Activated CD4-positive, CD25-positive, alpha-beta regulatory T cell treated with anti-CD3 and anti-CD28 coated beads, Interleukin-2, amount 50 U/mL, for 72 hours (primary cell): ENCODE data around the gene PVRIG.
"Not testable (repeated sequence)": the region's sequence is repeated elsewhere in the genome, so short reads cannot be mapped to it uniquely, and the experiment has no call there.

Experiments
- DNase-seq: peaks from one replicate; pipeline ENCODE4 v3.0.0; 2021

The PVRIG gene

GRCh38 chr7:100195901-100196322 is 23.8 kb upstream of the PVRIG start:
- not testable (repeated sequence) for DNase-seq

GRCh38 chr7:100198266-100198665 is 21.5 kb upstream of the PVRIG start:
- DNase-seq, result no peak

GRCh38 chr7:100200693-100201092 is 19.1 kb upstream of the PVRIG start:
- DNase-seq, result no peak

- no peak for DNase-seq
Observed at GRCh38 chr7:100204454-100204853, 15.3 kb upstream of the PVRIG start.

- DNase-seq, result no peak
Observed at GRCh38 chr7:100208911-100209408, 10.8 kb upstream of the PVRIG start.

- DNase-seq, result no peak
Observed at GRCh38 chr7:100209493-100209892, 10.3 kb upstream of the PVRIG start.

- no peak for DNase-seq
Observed at GRCh38 chr7:100210805-100211204, 8.9 kb upstream of the PVRIG start.

- no peak for DNase-seq
Observed at GRCh38 chr7:100211342-100211780, 8.4 kb upstream of the PVRIG start.

- no peak for DNase-seq
Observed at GRCh38 chr7:100212631-100213286, 7.0 kb upstream of the PVRIG start.

GRCh38 chr7:100213672-100214071 is 6.1 kb upstream of the PVRIG start:
- DNase-seq, result no peak

- DNase-seq, result not testable (repeated sequence)
Observed at GRCh38 chr7:100214356-100214755, 5.4 kb upstream of the PVRIG start.

- no peak for DNase-seq
Observed at GRCh38 chr7:100215895-100216294, 3.9 kb upstream of the PVRIG start.

- DNase-seq, result peak; percentile 82
Observed at GRCh38 chr7:100217934-100218333, 1.8 kb upstream of the PVRIG start.

GRCh38 chr7:100219271-100219737 is 445 bp upstream of the PVRIG start:
- no peak for DNase-seq

- peak; percentile 54 for DNase-seq
Observed at GRCh38 chr7:100220586-100221230, 959 bp downstream of the PVRIG start.

- DNase-seq, result peak; percentile 64
Observed at GRCh38 chr7:100221231-100221718, 1.5 kb downstream of the PVRIG start.

- DNase-seq, result no peak
Observed at GRCh38 chr7:100221767-100222444, 2.2 kb downstream of the PVRIG start.

GRCh38 chr7:100222445-100223132 is 2.8 kb downstream of the PVRIG start:
- DNase-seq, result no peak

GRCh38 chr7:100223376-100223927 is 3.7 kb downstream of the PVRIG start:
- DNase-seq, result not testable (repeated sequence)

GRCh38 chr7:100224891-100225290 is 5.1 kb downstream of the PVRIG start:
- not testable (repeated sequence) for DNase-seq

GRCh38 chr7:100234660-100235317 is 15.0 kb downstream of the PVRIG start:
- DNase-seq, result peak; percentile 43

GRCh38 chr7:100239975-100240374 is 20.2 kb downstream of the PVRIG start:
- DNase-seq, result not testable (repeated sequence)
